Measurements from ENCODE around the gene NRIP2. TPM values are rescaled to one million over a fixed set of nuclear protein-coding genes. Genes with fewer than 3 reads are reported as not detected.

Gene NRIP2
- total and polyA plus RNA-seq, 9 donors: 0.83 to 15.1 (median 6.3) TPM

DNA sequence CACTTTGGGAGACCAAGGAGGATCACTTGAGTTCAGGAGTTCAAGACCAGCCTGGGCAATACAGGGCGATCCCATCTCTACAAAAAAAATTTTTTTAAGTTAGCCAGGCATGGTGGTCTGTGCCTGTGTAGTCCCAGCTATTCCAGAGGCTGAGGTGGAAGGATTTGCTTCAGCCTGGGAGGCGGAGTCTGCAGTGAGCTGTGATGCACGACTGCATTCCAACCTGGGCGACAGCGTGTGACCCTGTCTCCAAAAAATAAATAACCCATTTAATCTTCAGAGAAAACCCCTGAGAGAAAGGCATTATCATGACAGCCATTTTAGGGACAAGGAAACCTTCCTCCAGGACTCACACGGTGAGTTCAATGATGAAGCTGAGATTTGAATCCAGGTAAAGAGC lies 43.7 kb downstream of the NRIP2 start:
- Histone ChIP-seq H3K4me1 (ENCODE audit: insufficient read depth) (no peaks in the 10 kb centered on the region), H3K27ac (no peak overlapping the region), H3K4me3 (no peak overlapping the region), H3K9me3 (no peaks in the 10 kb centered on the region), H3K27me3 (no peaks in the 10 kb centered on the region), H3K36me3 (no peaks in the 10 kb centered on the region)
- intact Hi-C loops (cut with DNase I): no loop called here
- DNase-seq: no peak
- 73 to 80% (median 78%) methylated on average over 6 of the region's 6 CpGs for whole genome bisulfite sequencing, 3 donors
- TF ChIP-seq POLR2A (IDR thresholded peaks at IDR 0.05): no peak
- no peak for TF ChIP-seq EP300 (IDR thresholded peaks at IDR 0.05)
- TF ChIP-seq, protein P1, sequence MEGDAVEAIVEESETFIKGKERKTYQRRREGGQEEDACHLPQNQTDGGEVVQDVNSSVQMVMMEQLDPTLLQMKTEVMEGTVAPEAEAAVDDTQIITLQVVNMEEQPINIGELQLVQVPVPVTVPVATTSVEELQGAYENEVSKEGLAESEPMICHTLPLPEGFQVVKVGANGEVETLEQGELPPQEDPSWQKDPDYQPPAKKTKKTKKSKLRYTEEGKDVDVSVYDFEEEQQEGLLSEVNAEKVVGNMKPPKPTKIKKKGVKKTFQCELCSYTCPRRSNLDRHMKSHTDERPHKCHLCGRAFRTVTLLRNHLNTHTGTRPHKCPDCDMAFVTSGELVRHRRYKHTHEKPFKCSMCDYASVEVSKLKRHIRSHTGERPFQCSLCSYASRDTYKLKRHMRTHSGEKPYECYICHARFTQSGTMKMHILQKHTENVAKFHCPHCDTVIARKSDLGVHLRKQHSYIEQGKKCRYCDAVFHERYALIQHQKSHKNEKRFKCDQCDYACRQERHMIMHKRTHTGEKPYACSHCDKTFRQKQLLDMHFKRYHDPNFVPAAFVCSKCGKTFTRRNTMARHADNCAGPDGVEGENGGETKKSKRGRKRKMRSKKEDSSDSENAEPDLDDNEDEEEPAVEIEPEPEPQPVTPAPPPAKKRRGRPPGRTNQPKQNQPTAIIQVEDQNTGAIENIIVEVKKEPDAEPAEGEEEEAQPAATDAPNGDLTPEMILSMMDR (IDR thresholded peaks at IDR 0.05): no peak

DNA sequence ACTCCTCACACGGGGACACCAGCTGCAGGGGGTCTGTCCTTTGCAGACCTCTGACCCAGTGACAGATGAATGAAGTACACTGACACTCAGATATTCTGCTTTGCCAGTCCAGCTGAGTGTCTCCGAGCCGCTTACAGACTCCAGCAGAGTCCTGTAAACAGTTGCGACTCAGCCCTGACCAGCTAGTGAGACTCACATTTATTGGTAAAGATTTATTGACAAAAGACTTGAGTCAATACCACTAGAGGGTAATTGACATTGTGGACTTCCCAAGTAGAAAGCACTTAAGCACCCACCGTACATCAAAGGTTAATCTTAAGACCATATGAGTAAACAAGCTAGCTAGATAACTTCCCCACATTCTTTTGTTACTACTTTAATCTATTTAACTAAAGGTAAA lies 49.8 kb downstream of the NRIP2 start:
- Histone ChIP-seq H3K9me3 (no peaks in the 10 kb centered on the region), H3K27me3 (no peaks in the 10 kb centered on the region), H3K36me3 (no peaks in the 10 kb centered on the region), H3K27ac (no peak overlapping the region), H3K4me1 (ENCODE audit: insufficient read depth) (no peaks in the 10 kb centered on the region), H3K4me3 (no peak overlapping the region)
- no peak for TF ChIP-seq POLR2A (IDR thresholded peaks at IDR 0.05)
- no peak for TF ChIP-seq EP300 (IDR thresholded peaks at IDR 0.05)
- TF ChIP-seq, protein P1 (IDR thresholded peaks at IDR 0.05): no peak
- intact Hi-C loops (cut with DNase I): no loop called here
- WGBS, 3 donors: 74 to 77% (median 75%) methylated on average over 5 of the region's 5 CpGs
- DNase-seq: no peak

DNA sequence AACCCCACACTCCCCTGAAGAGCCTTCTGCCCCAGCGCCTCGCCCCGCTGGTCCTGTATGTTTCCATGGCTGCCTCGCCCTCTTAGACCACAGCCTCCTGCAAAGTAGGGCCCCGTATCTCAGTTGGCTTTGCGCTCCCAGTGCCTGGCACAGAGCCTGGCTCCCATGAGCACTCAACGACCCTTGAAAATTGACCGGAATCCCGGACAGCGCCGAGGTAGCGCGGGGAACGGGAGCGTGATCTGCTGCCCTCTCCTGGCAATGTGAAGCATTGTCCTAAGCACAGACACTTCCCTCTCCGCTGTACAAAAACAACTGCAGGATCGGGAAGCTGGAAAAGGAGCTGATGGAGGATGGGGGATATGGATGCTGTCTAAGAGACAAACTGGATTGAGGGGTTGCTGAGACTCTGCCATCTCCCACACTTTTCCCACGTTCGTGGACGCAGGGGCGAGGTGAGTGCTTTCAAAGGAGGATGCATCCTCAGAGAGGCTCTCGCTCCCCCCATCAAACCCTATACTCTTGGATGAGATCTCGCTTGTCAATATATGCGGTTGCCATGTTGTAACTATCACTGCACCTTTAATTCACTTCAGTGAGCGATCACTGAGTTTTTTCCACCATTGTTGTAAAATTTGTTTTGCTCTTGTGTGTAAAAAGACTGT lies 50.8 kb downstream of the NRIP2 start:
- no peaks in the 10 kb centered on the region for H3K9me3 ChIP-seq
- no peaks in the 10 kb centered on the region for H3K4me1 ChIP-seq (ENCODE audit: insufficient read depth)
- no peaks in the 10 kb centered on the region for H3K36me3 ChIP-seq
- H3K4me3 ChIP-seq: no peak overlapping the region
- no peak overlapping the region for H3K27ac ChIP-seq
- no peak for TF ChIP-seq POLR2A (IDR thresholded peaks at IDR 0.05)
- TF ChIP-seq, protein P1 (IDR thresholded peaks at IDR 0.05): peak; percentile 73 to 79 (median 73)
- peak; percentile 67 to 84 (median 76) for DNase-seq
- 8 to 11% (median 11%) methylated on average over 25 of the region's 25 CpGs for WGBS, 3 donors
- H3K27me3 ChIP-seq: no peaks in the 10 kb centered on the region
- intact Hi-C loops (cut with DNase I): no loop called here

DNA sequence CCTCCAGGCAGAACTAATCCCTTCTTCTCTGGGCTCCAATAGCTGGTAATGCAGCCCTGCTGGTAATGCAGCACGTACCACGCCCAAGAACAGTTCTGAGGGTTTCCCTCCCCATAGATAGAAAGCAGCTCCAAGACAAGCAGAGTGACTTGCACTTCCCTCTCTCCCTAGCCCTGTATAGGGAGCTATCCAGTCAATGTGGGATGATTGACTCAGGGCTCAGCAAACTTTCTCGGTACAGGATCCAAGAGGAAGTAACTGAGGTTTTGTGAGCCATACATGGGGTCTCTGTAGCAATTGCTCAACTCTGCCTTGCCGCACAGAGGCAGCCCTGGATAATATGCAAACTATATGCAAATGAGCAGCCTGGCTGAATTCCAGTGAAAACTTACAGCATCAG lies 55.6 kb downstream of the NRIP2 start:
- Histone ChIP-seq H3K27ac (no peak overlapping the region), H3K4me3 (no peak overlapping the region), H3K9me3 (no peaks in the 10 kb centered on the region), H3K27me3 (no peaks in the 10 kb centered on the region), H3K36me3 (no peaks in the 10 kb centered on the region), H3K4me1 (ENCODE audit: insufficient read depth) (no peaks in the 10 kb centered on the region)
- DNase-seq: no peak
- no peak for TF ChIP-seq POLR2A (IDR thresholded peaks at IDR 0.05)
- TF ChIP-seq, protein P1 (IDR thresholded peaks at IDR 0.05): no peak
- no peak for TF ChIP-seq EP300 (IDR thresholded peaks at IDR 0.05)
- intact Hi-C loops (cut with DNase I): no loop called here
- WGBS, 3 donors: 79 to 86% (median 84%) methylated on average over 4 of the region's 4 CpGs
